MM.1S (cell line): ENCODE results near the gene MON1B.

Source experiments
- DNase-seq: peaks from one replicate; pipeline ENCODE4 v3.0.0-alpha.2; 2015
- H2AFZ ChIP-seq: fragments of 300-600 bp; sonication (generic); 2 replicates; pipeline ENCODE4 v1.6.0; 2016; ENCODE audit warnings: antibody characterized with exemption, low read length
- H3F3A ChIP-seq: fragments of 300-600 bp; sonication (generic); 2 replicates; pipeline ENCODE4 v1.6.1; 2016; ENCODE audit warnings: mild to moderate bottlenecking, antibody characterized with exemption, low read length, moderate library complexity, mixed read lengths; ENCODE audit not compliant: insufficient read depth
- H3K27ac ChIP-seq: fragments of 300-600 bp; sonication (generic); 2 replicates; pipeline ENCODE4 v1.5.1; 2016; ENCODE audit warnings: mild to moderate bottlenecking, low read length
- H3K27me3 ChIP-seq: fragments of 300-600 bp; sonication (generic); replicated peaks from 2 replicates; pipeline ENCODE4 v1.6.0; 2016; ENCODE audit warnings: low read length; ENCODE audit not compliant: insufficient read depth
- H3K36me3 ChIP-seq: fragments of 300-600 bp; sonication (generic); replicated peaks from 2 replicates; pipeline ENCODE4 v1.6.1; 2016; ENCODE audit warnings: mild to moderate bottlenecking, low read length, mixed read lengths; ENCODE audit not compliant: insufficient read depth
- H3K4me1 ChIP-seq: fragments of 300-600 bp; sonication (generic); 2 replicates; pipeline ENCODE4 v1.6.1; 2016; ENCODE audit warnings: low read length, mixed read lengths
- H3K4me2 ChIP-seq: fragments of 300-600 bp; sonication (generic); 2 replicates; pipeline ENCODE4 v1.6.0; 2016; ENCODE audit warnings: low read depth, low read length
- H3K4me3 ChIP-seq: fragments of 300-600 bp; sonication (generic); 2 replicates; pipeline ENCODE4 v1.5.1; 2016; ENCODE audit warnings: low read length, mixed read lengths
- H3K79me2 ChIP-seq: fragments of 300-600 bp; sonication (generic); 2 replicates; pipeline ENCODE4 v1.6.1; 2016; ENCODE audit warnings: mixed run types, low read length, mixed read lengths
- H3K9ac ChIP-seq: fragments of 300-600 bp; sonication (generic); 2 replicates; pipeline ENCODE4 v1.6.1; 2016; ENCODE audit warnings: low read length, mixed read lengths
- H3K9me2 ChIP-seq: fragments of 300-600 bp; sonication (generic); replicated peaks from 2 replicates; pipeline ENCODE4 v1.6.1; 2016; ENCODE audit warnings: mild to moderate bottlenecking, low read length, mixed read lengths; ENCODE audit not compliant: insufficient read depth
- H3K9me3 ChIP-seq: fragments of 300-600 bp; sonication (generic); replicated peaks from 2 replicates; pipeline ENCODE4 v1.6.1; 2016; ENCODE audit warnings: mild to moderate bottlenecking, low read length, mixed read lengths; ENCODE audit not compliant: insufficient read depth
- H4K20me1 ChIP-seq: fragments of 300-600 bp; sonication (generic); 2 replicates; pipeline ENCODE4 v1.6.1; 2016; ENCODE audit warnings: mild to moderate bottlenecking, low read length, moderate library complexity, mixed read lengths; ENCODE audit not compliant: insufficient read depth
- CTCF ChIP-seq: fragments of 300-600 bp; sonication (generic); IDR thresholded peaks from 2 replicates; pipeline ENCODE4 v1.5.1; 2016; ENCODE audit warnings: antibody characterized with exemption, low read length, mixed read lengths
- EZH2 ChIP-seq: fragments of 300-600 bp; sonication (generic); optimal IDR thresholded peaks from 2 replicates; pipeline ENCODE3; 2017; ENCODE audit warnings: low read depth, mild to moderate bottlenecking, antibody characterized with exemption, low read length, mixed read lengths
- EZH2phosphoT487 ChIP-seq: fragments of 300-600 bp; sonication (generic); IDR thresholded peaks from 2 replicates; pipeline ENCODE4 v1.6.1; 2018; ENCODE audit warnings: antibody characterized with exemption, low read length

Gene MON1B

DNA sequence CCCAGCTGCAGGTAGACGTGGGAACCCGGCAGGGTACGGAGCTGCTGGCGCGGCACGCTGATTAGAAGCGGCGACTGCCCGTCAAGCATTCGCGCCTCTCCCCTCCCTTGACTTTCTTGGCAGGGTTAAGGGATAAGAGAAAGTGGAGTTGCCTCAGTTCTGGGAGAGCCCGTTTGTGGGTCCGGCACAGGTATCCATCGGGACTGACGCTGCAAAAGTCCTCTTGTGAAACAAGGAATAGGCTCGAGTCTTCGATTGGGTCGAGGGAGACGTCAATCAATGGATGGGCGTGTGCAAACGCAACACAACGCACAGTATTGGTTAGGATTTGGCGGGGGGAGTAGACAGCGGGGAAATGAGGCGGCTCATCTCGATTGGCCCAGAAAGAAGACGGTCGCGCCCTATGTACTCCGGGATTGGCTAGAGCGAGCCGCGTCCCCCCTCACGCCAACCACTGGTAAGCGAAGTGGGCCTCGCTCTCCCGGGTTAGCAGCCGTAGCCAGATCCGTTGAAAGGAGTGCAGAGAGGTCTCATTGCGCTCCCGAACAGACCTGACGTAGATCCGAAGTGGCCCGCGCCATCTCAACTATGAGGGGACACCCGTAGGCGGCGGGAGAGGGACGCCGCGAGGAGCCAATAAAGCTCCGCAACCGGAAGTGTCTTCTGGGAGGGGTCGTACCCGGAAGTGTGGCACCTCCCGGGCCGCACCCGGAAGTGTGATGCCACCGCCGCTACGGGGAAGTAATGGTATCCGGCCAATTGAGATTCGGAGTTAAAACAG, at the start of gene MON1B:
TSS of gene MON1B (plus strand) at position 713 of the 781 bp plus-strand sequence. CDS start 296 bp downstream, outside the sequence.
- TF ChIP-seq EZH2: no peak
- TF ChIP-seq EZH2phosphoT487: no peak
- no peak for TF ChIP-seq CTCF
- peak; percentile 91 for DNase-seq
- Histone ChIP-seq H3K4me1 (0 out of 2 replicates have a peak, but pooled peaks cover 6% of the 10 kb centered on the region), H3K9me3 (no peaks in the 10 kb centered on the region), H3K27me3 (no peaks in the 10 kb centered on the region), H2AFZ (peak within 1 kb of the TSS; percentile 83), H3K36me3 (no peaks in the 10 kb centered on the region), H3K27ac (peak within 1 kb of the TSS; percentile 89), H3K79me2 (peaks cover 26% of the 10 kb centered on the region), H4K20me1 (no peaks in the 10 kb centered on the region), H3K4me2 (peak within 1 kb of the TSS; percentile 66), H3K9me2 (no peaks in the 10 kb centered on the region), H3K4me3 (peak within 1 kb of the TSS; percentile 84), H3K9ac (peak within 1 kb of the TSS; percentile 78), H3F3A (no peaks in the 10 kb centered on the region)

DNA sequence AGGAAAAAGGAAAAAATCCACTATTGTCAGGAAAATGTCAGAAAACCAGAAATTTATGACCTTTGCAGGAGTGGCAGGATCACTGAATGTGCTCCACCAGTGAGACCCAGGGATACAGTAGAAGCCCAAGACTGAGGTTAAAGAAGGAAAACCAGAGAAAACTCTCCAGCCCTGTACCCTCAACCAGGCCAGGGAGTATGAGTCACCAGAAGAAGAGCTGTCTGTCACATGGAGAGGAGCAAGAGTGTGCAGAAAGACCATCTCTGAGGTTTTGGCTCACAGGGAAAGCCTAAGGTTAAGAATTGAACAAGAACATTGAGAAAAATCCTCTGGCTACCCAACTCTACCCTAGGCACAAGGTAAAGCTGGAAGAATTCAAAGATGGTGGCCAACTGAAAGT, 47.6 kb upstream of the MON1B start:
- no peaks in the 10 kb centered on the region for H4K20me1 ChIP-seq
- no peaks in the 10 kb centered on the region for H3K36me3 ChIP-seq
- no peaks in the 10 kb centered on the region for H3K27me3 ChIP-seq
- no peak overlapping the region for H3K4me3 ChIP-seq
- H3K4me2 ChIP-seq: no peak overlapping the region
- H3K9me3 ChIP-seq: no peaks in the 10 kb centered on the region
- no peaks in the 10 kb centered on the region for H3F3A ChIP-seq
- no peak for DNase-seq
- no peaks in the 10 kb centered on the region for H3K79me2 ChIP-seq
- H3K9ac ChIP-seq: no peak overlapping the region
- no peak overlapping the region for H3K27ac ChIP-seq
- no peaks in the 10 kb centered on the region for H3K4me1 ChIP-seq
- no peak for TF ChIP-seq EZH2phosphoT487
- no peak for TF ChIP-seq CTCF
- TF ChIP-seq EZH2: no peak
- H2AFZ ChIP-seq: no peak overlapping the region
- no peaks in the 10 kb centered on the region for H3K9me2 ChIP-seq

- TF ChIP-seq EZH2: no peak
- TF ChIP-seq EZH2phosphoT487: no peak
- TF ChIP-seq CTCF: no peak
- Histone ChIP-seq H3K79me2 (no peaks in the 10 kb centered on the region), H3K4me2 (no peak overlapping the region), H3K4me1 (no peaks in the 10 kb centered on the region), H3K4me3 (no peak overlapping the region), H3K36me3 (no peaks in the 10 kb centered on the region), H3K9me3 (no peaks in the 10 kb centered on the region), H3K9me2 (no peaks in the 10 kb centered on the region), H3F3A (no peaks in the 10 kb centered on the region), H4K20me1 (no peaks in the 10 kb centered on the region), H3K27me3 (no peaks in the 10 kb centered on the region), H2AFZ (no peak overlapping the region), H3K9ac (no peak overlapping the region), H3K27ac (no peak overlapping the region)
- DNase-seq: no peak
Measured at GRCh38 chr16:77148121-77148520, 42.9 kb upstream of the MON1B start.
